Measurements from ENCODE around the gene HNRNPF. TPM values are rescaled to one million over a fixed set of nuclear protein-coding genes. Genes with fewer than 3 reads are reported as not detected.

The HNRNPF gene
- total RNA-seq, 6 donors from 2014 or later = 80.7 to 225 (median 177) TPM

DNA sequence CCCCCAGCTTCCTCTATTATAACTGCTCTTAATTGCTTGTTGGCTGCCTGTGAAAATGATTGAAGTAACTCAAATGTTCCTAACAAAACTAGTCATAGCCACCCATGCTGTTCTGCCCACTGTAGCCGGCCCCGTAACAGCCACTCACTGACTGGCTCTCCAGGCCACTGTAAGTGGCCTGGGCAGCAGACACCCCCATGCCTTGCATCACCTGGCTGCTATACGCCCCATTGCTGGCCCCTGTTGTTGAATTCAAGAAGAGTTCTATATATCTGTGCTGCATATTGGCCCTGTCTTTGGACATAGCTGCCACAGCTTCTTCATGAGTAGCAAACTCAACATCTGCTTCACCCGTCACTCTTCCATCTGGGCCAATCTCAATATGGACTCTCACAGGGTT lies 22.4 kb downstream of the HNRNPF start:
- peaks cover 42 to 75% (median 59%) of the 10 kb centered on the region in 4 donors for H3K36me3 ChIP-seq
- H3K9me3 ChIP-seq = no peaks in the 10 kb centered on the region
- ATAC-seq (ENCODE audit: low FRiP score in 2 of 2) = no peak
- no peak for DNase-seq
- no peak overlapping the region for H3K4me3 ChIP-seq
- no peaks in the 10 kb centered on the region for H3K27me3 ChIP-seq
- peaks cover 0 to 18% (median 8%) of the 10 kb centered on the region in 4 donors for H3K4me1 ChIP-seq
- TF ChIP-seq EP300 (IDR thresholded peaks at IDR 0.05) (no peak), POLR2A (IDR thresholded peaks at IDR 0.05) (no peak), POLR2AphosphoS5 (IDR thresholded peaks at IDR 0.05) (no peak), CTCF (IDR thresholded peaks at IDR 0.05) (no peak)
- 88 to 97% methylated on average over 4 of the region's 4 CpGs for WGBS, 2 donors
- H3K27ac ChIP-seq = no peak overlapping the region

DNA sequence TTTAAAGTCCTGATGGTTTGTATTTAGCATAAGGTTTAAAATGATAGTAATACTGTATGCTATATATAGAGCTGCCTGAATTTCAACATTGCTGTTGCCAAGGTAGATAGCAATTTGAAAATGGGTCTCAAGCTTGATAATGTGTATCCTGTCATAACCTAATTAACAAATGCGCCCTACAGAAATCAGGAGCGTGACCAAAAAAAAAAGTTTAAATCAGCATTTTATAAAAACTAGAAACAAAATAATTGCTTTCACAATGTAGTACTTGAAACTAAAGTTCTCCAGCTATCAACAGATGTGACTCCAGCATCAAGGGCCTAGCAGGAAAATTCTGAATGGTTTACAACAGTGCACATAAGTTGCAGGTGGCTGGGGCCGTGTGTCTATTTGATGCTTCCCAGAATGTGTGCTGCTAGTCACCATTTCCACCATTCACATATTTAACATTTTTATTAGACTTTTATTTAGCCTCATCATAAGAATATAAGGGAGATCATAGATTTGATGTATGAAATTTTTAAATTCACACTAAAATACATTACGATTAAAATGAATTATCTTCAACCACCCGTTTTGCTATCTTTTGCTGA lies 23.5 kb downstream of the HNRNPF start:
- Histone ChIP-seq H3K36me3 (peaks cover 36 to 65% (median 50%) of the 10 kb centered on the region in 4 donors), H3K4me1 (peaks cover 0 to 10% (median 4%) of the 10 kb centered on the region in 4 donors), H3K9me3 (no peaks in the 10 kb centered on the region), H3K27me3 (no peaks in the 10 kb centered on the region), H3K4me3 (no peak overlapping the region), H3K27ac (no peak overlapping the region)
- WGBS, 2 donors = 84 to 85% methylated on average over 5 of the region's 5 CpGs
- DNase-seq (no peak), ATAC-seq (ENCODE audit: low FRiP score in 2 of 2) (no peak)
- TF ChIP-seq CTCF (IDR thresholded peaks at IDR 0.05) = no peak
- TF ChIP-seq EP300 (IDR thresholded peaks at IDR 0.05) = no peak
- no peak for TF ChIP-seq POLR2A (IDR thresholded peaks at IDR 0.05)
- no peak for TF ChIP-seq POLR2AphosphoS5 (IDR thresholded peaks at IDR 0.05)

DNA sequence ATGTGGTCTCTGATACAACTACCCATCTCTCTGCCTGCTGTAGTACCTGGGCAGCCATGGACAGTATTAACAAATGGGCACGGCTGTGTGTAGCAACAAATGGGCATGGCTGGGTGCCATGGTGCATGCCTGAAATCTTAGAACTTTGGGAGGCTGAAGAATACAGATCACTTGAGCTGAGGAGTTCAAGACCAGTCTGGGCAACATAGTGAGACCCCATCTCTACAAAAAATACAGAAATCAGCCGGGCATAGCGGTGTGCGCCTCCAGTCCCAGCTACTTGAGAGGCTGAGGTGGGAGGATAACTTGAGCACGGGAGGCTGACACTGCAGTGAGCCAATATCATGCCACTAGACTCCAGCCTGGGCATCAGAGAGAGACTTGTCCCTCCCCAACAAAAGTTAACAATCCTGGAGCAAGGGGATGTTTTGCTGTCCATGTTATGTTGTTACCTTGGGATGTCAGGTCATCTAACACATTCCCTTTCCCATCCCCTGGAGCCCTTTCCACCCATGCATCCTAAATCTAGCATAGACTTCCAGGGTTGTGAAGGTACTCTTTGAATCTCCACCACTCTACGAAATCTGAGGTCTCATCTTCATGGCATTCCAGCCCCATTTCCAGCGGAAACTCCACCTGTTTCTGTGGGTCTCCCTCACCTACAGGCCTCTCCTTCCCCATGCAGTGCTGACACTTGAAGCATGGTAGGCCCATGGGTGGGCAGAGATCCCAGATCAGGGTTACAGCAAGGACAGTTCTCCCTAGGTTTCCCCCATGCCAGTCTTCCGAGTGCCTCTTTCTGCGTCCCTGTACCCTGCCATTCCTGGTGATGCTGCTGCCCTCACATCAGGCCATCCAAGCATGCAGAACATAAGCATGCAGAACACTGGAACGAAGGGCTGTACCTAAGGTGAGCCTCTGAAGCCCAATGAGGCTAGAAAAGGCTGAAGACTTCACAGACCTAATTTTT lies 24.4 kb downstream of the HNRNPF start:
- ATAC-seq (ENCODE audit: low FRiP score in 2 of 2) (peak in 1 of 2 donors; percentile 28), DNase-seq (no peak)
- peaks cover 29 to 55% (median 40%) of the 10 kb centered on the region in 4 donors for H3K36me3 ChIP-seq

DNA sequence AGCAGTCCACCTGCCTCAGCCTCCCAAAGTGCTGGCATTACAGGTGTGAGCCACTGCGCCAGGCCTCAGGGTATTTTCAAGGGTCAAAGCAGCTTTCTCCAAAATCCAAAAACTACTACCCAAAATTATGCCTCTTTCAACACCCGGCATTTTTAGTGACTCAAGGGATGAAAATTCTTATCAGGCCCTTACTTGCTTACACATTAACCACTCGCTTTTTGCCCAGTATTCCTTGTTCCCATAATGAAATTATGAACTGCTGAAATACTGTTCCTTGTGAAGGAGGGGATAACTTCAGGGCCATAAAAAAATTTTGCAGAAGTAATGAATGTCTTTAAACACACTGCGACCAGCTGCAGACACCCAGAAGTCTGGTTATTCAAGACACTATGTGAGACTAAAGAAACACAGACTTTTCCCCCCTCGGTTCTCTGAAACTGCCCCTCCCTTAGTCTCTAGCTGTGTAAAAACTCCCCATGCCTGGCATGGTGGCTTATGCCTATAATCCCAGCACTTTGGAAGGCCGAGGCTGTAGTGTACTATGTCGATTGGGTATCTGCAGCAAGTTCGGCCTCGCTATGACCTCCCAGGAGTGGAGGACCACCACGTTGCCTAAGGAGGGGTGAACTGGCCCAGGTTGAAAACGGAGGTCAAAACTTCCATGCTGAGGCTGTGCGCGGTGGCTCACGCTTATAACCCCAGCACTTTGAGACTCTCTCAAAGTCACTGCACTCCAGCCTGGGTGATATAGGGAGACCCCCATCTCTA lies 25.6 kb downstream of the HNRNPF start:
- peaks cover 21 to 43% (median 29%) of the 10 kb centered on the region in 4 donors for H3K36me3 ChIP-seq
- DNase-seq (no peak), ATAC-seq (ENCODE audit: low FRiP score in 2 of 2) (no peak)
- 66 to 71% methylated on average over 14 of the region's 14 CpGs for WGBS, 2 donors
- TF ChIP-seq CTCF (IDR thresholded peaks at IDR 0.05) (no peak), POLR2A (IDR thresholded peaks at IDR 0.05) (no peak), POLR2AphosphoS5 (IDR thresholded peaks at IDR 0.05) (no peak), EP300 (IDR thresholded peaks at IDR 0.05) (no peak)
- no peaks in the 10 kb centered on the region for H3K27me3 ChIP-seq
- H3K9me3 ChIP-seq = no peaks in the 10 kb centered on the region
- H3K27ac ChIP-seq = peak overlapping the region in 1 of 4 donors; percentile 13
- H3K4me3 ChIP-seq = no peak overlapping the region
- no peaks in the 10 kb centered on the region for H3K4me1 ChIP-seq

More for the DNA sequence above, 24.4 kb downstream of the HNRNPF start:
- TF ChIP-seq CTCF (IDR thresholded peaks at IDR 0.05) = no peak
- TF ChIP-seq EP300 (IDR thresholded peaks at IDR 0.05) = no peak
- TF ChIP-seq POLR2AphosphoS5 (IDR thresholded peaks at IDR 0.05) = no peak
- no peak for TF ChIP-seq POLR2A (IDR thresholded peaks at IDR 0.05)
- H3K4me1 ChIP-seq = peaks cover 0 to 5% (median 0%) of the 10 kb centered on the region in 4 donors
- no peaks in the 10 kb centered on the region for H3K27me3 ChIP-seq
- H3K4me3 ChIP-seq = no peak overlapping the region
- no peak overlapping the region for H3K27ac ChIP-seq
- WGBS, 2 donors = 84 to 92% methylated on average over 10 of the region's 10 CpGs
- H3K9me3 ChIP-seq = no peaks in the 10 kb centered on the region
